Activated CD8-positive, alpha-beta memory T cell treated with anti-CD3 and anti-CD28 coated beads for 4 hours (primary cell): Measurements from ENCODE around the gene CCDC74A.
A peak's percentile ranks its signal among the peaks of the same experiment; 100 is the strongest.
"Not testable (repeated sequence)": the region's sequence is repeated elsewhere in the genome, so short reads cannot be mapped to it uniquely, and the experiment has no call there.

Experiments
- DNase-seq, 2 donors: peaks; one replicate each; pipeline ENCODE4 v3.0.0-alpha.2; 2020; ENCODE audit warnings: low read depth in 2 of 2

Gene CCDC74A

DNA sequence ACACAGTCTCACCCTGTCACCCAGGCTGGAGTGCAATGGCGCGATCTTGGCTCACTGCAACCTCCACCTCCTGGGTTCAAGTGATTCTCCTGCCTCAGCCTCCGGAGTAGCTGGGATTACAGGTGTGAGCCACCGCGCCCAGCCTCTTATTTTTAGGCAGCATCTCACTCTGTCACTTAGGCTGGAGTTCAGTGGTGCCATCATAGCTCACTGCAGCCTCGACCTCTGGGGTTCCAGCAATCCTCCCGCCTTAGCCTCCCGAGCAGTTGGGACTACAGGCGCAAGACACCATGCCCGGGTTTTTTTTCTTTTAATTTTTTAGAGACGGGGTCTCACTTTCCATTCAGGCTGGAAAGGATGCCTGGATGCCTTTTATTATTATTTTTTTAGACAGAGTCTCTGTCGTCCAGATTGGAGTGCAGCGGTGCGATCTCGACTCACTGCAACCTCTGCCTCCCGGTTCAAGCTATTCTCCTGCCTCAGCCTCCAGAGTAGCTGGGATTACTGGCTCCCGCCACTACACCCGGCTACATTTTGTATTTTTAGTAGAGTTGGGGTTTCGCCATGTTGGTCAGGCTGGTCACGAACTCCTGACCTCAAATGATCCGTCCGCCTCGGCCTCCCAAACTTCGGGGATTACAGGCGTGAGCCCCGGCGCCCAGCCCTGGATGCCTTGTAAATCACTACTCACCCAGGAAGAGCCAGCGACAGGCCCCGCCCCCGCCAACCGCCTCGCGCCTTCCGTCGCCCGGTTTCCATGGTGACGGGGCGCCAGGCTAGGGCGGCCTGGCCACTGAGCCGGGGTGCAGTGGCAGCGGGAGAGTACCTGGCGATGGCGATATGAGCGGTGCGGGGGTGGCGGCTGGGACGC, at the start of gene CCDC74A:
Gene CCDC74A (plus strand): TSS at position 758 of the 871 bp plus-strand sequence. CDS start 83 bp downstream, at position 841.
- DNase-seq, result peak; percentile 52 to 54

- not testable (repeated sequence) for DNase-seq
These were observed 49.4 kb upstream of the CCDC74A start for GRCh38 chr2:131478074-131478849.

- DNase-seq, result not testable (repeated sequence)
These were observed 48.7 kb upstream of the CCDC74A start for GRCh38 chr2:131478850-131479461.

GRCh38 chr2:131480351-131480750, 47.3 kb upstream of the CCDC74A start:
- DNase-seq, result not testable (repeated sequence)

- not testable (repeated sequence) for DNase-seq
These were observed 45.1 kb upstream of the CCDC74A start for GRCh38 chr2:131482506-131483155.

DNA sequence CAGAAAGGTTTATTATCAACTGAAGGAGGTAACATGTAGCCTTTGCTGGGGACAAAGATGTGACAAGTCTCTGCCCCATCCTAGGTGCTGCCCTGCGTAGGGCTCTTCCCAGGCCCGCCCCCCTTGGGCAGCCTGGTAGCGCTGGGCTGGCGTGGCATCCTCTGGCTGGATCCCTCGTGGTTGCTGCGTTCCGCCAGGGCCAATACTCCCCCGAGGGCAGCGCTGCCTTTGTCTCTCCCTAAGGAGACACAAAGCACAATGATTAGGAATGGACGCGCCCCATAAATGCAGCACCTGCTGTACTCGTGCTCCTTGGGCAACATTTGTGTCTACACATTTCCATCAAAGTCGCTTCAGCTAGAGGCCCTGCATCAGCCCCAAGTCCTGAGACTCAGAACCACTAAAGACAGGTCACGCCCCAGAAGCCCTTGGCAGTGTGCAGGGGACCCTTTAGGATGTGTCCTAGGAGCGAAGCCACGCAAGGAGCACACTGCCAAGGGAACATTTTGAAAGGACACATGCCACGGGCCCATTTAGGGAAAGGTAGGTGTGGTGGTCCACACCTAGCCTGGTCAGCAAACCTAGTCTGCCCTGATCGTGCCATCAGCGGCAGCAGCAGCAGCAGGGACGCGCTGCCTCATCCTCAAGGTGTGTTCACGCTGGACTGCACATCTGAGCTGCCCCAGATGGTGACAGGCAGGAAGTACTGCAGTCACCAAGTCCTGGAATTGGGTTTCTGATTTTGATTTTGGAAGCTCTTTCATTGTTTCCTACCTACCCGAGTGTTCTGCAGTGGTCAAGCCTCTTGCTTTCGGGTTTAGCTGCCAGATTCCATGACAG, 43.5 kb upstream of the CCDC74A start:
- not testable (repeated sequence) for DNase-seq

GRCh38 chr2:131484906-131485460, 42.7 kb upstream of the CCDC74A start:
- DNase-seq, result not testable (repeated sequence)

DNA sequence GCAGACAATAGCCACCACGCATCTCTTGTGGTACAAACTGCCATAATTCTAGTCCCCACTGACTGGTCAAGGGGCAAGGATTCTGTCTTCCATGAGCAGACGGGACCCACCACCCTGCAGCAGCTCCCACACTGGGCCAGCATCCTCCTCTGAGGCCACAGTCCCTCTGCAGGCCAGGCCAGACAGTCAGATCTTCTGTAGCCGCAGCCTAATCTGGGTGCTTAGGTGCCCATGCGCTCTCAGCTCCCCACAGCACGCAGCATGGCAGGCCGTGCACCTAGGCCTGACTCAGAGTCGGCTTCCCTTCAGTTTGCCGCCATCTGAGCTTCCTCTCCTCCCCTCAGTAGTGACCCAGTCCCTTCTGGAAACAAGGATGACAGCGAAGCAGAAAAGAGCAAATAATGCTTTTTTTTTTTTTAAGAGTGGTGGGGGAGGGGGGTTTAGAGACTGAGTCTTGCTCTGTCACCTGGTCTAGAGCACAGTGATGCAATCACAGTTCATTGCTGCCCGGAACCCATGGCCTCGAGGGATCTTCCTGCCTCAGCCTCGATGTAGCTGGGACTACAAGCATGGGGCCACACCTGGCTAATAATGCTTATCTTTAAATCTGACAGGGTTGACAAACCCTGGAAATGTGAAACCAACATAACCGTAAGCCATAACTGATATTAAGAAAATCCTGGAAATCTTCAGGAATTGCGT, 41.3 kb upstream of the CCDC74A start:
- not testable (repeated sequence) for DNase-seq

DNA sequence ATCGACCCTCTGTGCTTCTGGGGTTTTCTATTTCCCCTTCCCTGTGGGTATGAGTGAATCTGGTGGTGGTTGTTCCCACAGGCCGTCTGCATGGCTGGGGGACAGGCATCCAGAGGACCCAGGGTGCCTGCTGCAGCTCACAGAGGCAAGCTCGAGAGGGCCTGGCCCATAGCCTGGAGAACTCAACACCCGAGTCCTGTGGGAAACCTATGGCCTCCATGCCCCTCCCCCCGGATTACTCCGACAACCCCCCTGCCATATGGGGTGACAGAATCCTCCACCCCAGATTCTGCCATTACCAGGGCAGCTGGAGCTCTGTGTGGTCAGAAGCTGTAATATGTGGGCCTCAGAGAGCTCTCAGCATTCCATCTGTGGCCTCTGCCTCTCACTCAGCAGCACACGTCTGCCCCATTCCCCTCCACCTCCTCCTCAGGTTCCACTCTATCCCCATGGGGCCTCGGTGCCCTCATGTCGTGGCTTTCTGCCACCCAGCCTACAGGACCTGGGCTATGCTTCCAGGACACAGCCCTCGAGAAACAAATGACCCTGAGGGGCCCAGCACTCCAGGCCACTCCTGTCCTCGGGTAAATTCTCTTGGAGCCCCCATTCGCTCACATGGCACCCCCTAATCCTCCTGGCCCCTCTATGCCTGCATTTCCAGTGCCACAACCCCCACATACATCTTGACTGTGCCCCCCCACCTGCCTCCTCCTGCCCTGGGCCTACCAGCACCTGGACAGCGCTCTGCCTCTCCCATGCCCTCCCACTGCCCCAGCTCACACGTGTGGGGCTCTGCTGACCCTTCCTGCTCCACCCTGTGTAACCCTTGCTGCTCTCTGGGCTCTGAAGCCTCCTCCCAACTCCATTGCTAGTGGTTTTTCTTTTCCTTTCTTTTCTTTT, 39.1 kb upstream of the CCDC74A start:
- no peak for DNase-seq

DNA sequence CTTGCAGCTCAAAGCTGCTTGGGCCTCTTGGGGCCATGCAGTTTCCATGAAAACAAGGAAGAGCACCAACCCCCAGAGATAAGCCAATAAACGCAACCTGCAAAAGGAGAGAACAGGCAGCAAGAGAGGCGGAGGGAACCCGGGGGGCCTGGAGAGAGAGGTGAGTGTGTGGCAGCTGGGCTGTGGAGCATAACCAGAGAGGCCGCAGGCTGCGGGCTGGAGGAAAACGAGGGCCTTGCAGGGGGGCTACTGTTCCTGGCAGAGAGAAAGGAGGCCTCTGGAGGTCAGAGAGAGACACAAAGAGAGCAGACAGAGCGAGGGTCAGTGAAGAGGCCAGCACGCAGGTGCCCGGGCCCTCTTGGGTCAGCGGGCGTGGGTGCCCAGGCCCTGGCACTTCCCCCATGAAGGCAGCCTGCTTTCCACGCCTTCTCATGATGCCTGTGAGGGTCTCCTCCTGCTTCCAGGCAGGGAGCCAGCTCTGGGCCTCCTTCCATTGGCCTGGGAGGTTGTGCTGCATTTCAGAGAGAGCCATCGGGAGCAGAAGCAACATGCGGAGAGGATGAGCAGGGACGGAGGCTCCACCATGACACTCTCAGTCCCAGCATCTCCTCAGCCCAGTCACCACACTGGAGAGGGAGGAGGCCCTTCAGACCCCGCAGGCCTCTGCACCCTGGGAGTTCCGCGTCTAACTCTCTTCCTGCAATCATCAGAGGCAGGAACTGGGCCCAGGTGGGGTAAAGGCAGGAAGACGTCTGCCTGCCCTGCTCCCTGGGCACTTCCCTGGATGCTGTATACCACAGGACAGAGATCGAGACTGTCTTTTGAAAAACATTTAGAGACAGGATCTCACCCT, 36.8 kb upstream of the CCDC74A start:
- DNase-seq, result not testable (repeated sequence)

GRCh38 chr2:131491469-131491836, 36.2 kb upstream of the CCDC74A start:
- DNase-seq, result not testable (repeated sequence)

GRCh38 chr2:131492015-131492417, 35.7 kb upstream of the CCDC74A start, which contains the start of gene MZT2A:
Gene MZT2A, minus strand, starts transcription at chr2:131492397. Its CDS starts 21 bp downstream, at chr2:131492376.
- DNase-seq, result not testable (repeated sequence)

- peak; percentile 81 to 86 for DNase-seq
These were observed 35.1 kb upstream of the CCDC74A start for GRCh38 chr2:131492418-131493198.

GRCh38 chr2:131493199-131493968, 34.3 kb upstream of the CCDC74A start:
- no peak for DNase-seq

GRCh38 chr2:131495506-131495905, 32.2 kb upstream of the CCDC74A start:
- not testable (repeated sequence) for DNase-seq
